Measurements from ENCODE around the gene TMTC4.

DNA sequence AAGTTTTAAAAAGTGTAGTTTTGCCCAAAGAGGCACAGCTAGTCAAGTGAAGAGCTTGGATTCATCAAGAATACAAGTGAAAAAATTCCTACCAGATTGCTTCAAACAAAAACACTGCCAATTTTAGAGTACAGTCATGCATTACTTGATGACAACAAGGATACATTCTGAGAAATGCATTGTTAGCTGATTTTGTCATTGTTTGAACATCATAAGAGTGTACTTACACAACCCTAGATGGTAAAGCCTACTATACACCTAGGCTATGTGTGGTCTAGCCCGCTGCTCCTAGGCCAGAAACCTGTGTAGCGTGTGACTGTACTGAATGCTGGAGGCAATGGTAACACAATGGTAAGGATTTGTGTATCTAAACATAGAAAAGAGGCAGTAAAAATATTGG is 41.1 kb downstream of the TMTC4 start:
- TF ChIP-seq, protein P1, sequence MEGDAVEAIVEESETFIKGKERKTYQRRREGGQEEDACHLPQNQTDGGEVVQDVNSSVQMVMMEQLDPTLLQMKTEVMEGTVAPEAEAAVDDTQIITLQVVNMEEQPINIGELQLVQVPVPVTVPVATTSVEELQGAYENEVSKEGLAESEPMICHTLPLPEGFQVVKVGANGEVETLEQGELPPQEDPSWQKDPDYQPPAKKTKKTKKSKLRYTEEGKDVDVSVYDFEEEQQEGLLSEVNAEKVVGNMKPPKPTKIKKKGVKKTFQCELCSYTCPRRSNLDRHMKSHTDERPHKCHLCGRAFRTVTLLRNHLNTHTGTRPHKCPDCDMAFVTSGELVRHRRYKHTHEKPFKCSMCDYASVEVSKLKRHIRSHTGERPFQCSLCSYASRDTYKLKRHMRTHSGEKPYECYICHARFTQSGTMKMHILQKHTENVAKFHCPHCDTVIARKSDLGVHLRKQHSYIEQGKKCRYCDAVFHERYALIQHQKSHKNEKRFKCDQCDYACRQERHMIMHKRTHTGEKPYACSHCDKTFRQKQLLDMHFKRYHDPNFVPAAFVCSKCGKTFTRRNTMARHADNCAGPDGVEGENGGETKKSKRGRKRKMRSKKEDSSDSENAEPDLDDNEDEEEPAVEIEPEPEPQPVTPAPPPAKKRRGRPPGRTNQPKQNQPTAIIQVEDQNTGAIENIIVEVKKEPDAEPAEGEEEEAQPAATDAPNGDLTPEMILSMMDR (IDR thresholded peaks at IDR 0.05) = no peak
- TF ChIP-seq POLR2A (IDR thresholded peaks at IDR 0.05) (no peak), EP300 (IDR thresholded peaks at IDR 0.05) (no peak)

Measured in tibial nerve (tissue), 4 donors.